G401 (cell line): Measurements from ENCODE around the gene POLR3G. TPM values are rescaled to one million over a fixed set of nuclear protein-coding genes. Genes with fewer than 3 reads are reported as not detected.

Experiments used
- DNase-seq: peaks from one replicate; pipeline ENCODE4 v3.0.0-alpha.2; 2015; ENCODE audit warnings: low spot score
- in situ Hi-C: cut with HindIII; loops from 2 replicates; pipeline ENCODE4 v1.10.0; 2016; ENCODE audit warnings: low sequenced_read_pairs, mixed read lengths
- total RNA-seq: library from RNA; depleted of rRNA; stranded (reverse); fragments of >200 nt; shearing (Covaris generic); gene quantifications from 2 replicates; pipeline ENCODE4 v1.2.3, GENCODE V29; 2014

The POLR3G gene
- total RNA-seq, 1 experiment from 2014 or later, result 16.3 TPM

GRCh38 chr5:90494043-90494442 lies 19.4 kb downstream of the POLR3G start:
- no peak for DNase-seq
- in situ Hi-C loops, result no loop called here

DNA sequence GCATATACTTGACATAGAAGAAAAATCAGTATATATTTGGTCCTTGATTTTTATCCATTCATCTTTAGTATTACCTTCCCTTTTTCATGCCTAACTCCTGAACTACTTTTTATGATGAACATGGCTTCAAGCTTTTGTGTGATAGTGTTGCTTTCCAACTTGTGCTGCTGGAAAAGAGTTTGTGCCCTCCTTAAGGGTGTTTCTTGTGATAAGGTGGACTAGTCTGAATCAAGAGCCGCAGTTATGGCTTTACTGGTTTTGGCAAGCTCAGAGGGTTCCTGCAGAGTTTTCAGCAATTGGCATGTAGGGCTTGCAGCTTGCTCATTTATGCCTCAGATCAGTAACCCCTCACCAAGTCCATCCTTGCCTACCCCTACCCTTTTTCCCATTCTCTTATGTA lies 20.5 kb downstream of the POLR3G start:
- in situ Hi-C loops, result no loop called here
- no peak for DNase-seq

DNA sequence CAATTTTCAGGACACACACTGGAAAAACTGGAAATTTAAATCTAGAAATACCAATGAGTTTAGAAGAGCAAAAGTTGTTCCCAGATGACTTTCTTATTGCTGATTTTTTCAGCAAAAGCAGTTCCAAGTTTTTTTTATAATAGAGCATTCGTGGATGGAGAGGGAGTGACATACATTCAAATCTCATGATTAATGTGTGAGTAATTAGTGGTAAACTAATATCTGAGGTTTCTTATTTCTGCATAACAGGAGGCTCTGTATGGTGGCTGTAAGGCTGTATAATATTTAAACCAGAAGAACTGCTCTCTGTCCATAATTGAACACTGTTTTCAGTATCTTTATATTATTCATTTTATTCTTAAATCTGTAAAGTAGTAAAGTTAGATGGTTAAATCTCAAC lies 28.9 kb downstream of the POLR3G start:
- no peak for DNase-seq
- in situ Hi-C loops, result no loop called here

GRCh38 chr5:90504743-90505142 lies 30.1 kb downstream of the POLR3G start:
- in situ Hi-C loops, result no loop called here
- no peak for DNase-seq

DNA sequence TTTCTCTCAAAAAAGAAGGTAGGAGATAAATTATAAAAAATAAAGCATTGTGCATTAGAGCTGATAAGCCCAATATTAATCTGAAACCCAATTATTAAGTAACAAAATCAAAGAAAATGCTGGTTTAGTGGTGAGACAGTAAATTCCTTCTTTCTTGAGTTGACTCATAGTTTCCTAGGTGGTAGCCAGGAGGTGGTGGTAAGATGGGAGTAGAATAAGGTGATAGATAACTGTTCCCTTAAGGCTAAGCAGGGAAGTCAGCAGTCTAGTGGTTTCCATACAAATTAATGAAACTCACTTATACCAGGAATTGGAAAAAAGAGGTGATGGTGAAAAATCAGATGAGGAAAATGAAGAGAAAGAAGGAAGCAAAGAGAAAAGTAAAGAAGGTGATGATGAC lies 31.6 kb downstream of the POLR3G start:
- DNase-seq, result no peak
- in situ Hi-C loops, result no loop called here

GRCh38 chr5:90510438-90510837 lies 35.8 kb downstream of the POLR3G start:
- DNase-seq, result no peak
- in situ Hi-C loops, result no loop called here

GRCh38 chr5:90514520-90514919 lies 39.9 kb downstream of the POLR3G start:
- in situ Hi-C loops, result no loop called here

DNA sequence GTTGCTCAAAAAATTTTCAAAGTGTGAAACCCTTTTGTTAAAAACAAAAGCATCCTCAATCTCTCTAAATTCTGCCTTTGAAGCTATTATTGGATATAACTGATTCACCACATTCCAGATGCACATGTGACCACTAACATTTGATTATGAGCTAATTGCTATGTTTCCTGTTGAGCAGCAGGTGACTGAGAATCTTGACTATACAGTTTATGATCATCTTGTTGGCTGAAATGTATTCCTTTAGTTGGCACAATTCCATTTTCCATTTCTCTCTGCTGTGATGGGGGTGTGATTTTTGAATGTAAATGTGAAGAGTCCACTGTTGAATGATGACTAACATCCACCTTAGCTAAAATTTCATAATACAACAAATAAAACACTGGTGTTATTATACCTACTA lies 44.0 kb downstream of the POLR3G start:
- DNase-seq, result no peak
- in situ Hi-C loops, result no loop called here

More at GRCh38 chr5:90514520-90514919, 39.9 kb downstream of the POLR3G start:
- no peak for DNase-seq

DNA sequence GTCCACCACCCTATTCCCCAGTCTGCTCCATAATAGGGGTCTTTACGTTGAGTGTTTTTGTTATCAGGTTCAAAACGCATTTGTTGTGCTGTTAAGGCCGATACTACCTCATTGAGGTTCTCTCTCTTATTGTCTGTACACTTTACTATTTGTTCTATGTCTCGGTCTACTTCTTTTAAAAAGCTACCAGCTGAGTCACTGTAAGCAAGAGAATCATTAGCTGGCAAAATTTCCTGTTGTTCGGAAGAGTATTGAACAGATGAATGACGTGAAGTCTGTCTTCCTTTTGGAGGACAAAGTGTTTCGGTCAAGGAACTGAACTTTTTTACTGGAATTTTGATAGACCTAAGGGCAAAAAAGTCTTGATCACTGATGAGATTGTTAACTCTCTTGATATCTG lies 44.4 kb downstream of the POLR3G start:
- in situ Hi-C loops, result no loop called here
- no peak for DNase-seq

DNA sequence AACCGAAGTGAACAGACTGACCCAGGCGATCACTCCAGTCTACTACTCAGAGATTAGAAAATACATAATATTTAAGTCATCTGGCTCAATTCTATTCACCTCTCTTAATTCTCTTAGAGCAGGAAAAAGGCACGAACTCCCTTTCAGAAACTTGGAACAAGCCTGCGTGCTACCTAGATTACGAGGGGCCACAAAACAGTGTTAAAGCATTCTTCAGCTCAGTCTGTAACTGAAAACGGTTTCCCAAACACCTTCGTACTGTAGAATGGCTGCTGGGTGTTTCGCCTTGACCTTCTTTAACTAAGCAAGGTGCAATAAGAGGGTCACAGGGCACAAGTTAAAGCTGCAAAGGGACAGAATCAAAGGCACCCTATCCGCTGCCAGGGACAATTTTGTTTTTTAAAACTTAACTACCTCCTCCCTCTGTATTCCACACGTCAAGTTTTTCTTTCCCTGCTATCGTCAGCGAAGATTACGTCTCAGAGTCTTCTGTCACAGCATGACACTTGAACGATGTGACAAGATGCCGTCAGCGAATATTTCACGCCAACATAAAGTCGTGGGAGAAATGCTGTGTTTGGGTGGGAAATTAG lies 54.0 kb downstream of the POLR3G start:
- peak; percentile 14 for DNase-seq
- in situ Hi-C loops, result no loop called here

DNA sequence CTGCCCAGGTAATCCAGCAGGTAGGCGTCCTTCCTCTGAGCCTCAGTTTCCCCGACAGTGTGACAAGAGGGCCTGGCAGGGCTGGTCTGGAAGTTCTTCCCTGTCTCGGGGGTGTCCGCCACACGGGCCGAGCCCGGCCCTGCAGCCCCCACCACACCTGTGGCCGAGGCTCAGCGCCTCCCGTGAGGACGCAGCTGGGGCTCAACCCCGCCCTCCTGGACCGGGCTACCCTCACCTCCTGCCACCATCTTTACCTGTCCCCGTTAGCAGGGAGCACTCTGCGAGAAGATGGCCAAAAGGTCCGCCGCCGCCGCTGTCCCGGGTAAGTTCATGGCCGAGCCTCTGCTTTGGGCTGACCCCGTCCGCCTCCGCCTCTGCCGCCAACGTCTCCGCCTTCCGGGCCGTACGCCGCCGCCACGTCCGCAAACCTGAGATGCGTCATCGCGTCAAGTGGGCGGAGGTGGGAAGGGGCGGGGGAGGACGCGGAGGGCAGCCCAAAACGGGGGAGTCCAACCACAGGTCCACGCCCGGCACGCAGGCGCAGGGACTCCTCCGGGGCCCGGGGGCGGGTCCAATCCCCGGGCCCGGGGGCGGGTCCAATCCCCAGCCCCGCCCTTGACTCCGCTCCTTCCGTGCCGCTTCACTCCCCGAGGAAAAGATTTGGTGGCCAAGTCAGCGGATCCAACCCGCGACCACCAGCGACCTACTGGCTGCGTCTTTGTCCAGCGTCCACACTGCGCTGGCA lies 54.7 kb downstream of the POLR3G start, which contains the start of gene LYSMD3:
LYSMD3 (minus strand) TSS at position 391 of the 745 bp plus-strand sequence. CDS start 4,295 bp downstream, outside the sequence.
- DNase-seq, result peak; percentile 98
- in situ Hi-C loops, result no loop called here

GRCh38 chr5:90529939-90530677 lies 55.4 kb downstream of the POLR3G start:
- DNase-seq, result peak; percentile 94
- in situ Hi-C loops, result no loop called here

DNA sequence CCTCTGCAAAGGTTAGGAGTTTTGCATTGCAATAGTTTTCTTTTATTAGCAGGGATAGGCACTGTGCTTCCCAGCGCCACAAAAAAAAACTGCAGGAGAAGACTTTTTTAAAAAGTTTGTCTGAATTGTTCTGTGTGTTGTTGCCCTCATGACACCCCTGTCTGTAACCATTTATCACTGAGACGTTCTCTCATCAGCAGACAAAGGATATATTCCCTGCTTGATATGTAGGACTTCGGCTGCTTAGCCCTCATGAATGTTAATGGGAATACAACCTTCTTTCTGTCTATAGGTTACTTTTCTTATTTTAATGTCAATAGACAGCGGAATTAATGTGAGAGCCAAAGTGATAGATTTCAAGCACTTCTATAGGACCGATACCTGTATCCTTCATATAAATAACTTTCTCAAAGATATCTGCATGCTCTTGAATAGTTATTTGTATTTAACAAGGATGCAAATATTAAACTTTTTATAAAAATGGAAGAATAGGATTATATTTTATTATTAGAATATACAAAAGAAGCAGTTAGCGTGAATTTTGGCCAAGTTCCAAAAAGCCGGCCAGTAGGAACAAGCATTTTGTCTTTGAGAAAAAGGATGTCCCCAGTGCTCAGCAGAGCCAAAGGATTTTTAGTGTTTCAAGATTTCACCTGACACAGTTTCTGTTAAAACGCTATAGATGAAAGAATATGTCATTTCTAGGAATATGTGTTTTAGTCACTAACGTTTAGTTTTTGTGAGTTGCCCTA lies 56.2 kb downstream of the POLR3G start:
- in situ Hi-C loops, result no loop called here
- peak; percentile 53 for DNase-seq

DNA sequence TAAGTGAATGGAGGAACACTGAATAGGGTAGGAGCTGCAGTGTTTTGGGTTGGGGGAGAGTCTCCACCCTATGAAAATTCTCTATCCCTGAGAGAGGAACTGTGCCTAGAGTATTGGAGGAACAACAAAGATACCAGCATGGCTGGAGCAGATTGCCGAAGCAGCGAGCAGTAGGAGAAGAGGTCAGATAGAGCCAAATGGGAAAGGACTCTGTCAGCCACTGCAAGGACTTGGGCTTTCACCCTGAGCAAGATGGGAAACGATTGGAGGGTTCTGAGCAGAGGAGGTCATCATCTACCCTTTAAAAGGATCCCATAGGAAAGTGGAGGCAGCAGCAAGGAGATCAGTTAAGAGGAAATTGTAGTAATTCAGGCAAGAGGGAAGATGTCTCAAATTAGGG lies 59.1 kb downstream of the POLR3G start:
- DNase-seq, result no peak
- in situ Hi-C loops, result no loop called here

DNA sequence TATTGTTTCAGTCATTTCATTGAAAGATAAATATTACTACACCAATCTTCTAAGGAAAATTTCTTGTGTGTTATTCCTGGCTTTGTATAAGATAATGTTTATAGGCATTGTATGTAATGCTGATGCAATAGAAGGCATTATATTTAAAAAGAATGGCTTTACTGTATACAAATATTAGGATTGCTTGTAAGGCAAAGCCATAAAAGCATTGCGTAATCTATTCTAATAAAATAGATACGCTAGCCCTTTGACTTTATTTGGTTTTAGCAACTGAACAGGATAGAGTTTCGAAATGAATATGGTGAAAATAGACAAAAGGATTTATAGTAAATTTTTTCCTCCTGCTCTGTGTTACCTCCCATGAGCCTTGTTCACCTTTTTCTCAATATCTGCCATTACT lies 60.3 kb downstream of the POLR3G start:
- no peak for DNase-seq
- in situ Hi-C loops, result no loop called here

GRCh38 chr5:90542827-90543519 lies 68.3 kb downstream of the POLR3G start:
- no peak for DNase-seq
- in situ Hi-C loops, result no loop called here

GRCh38 chr5:90545511-90545910 lies 70.8 kb downstream of the POLR3G start:
- DNase-seq, result no peak
- in situ Hi-C loops, result no loop called here

- DNase-seq, result no peak
- in situ Hi-C loops, result no loop called here
These were observed 71.7 kb downstream of the POLR3G start for GRCh38 chr5:90546216-90546837.
